DOHH2 (cell line): ENCODE measurements around the gene NUCB1.

Source experiments
- H3F3A ChIP-seq: fragments of 200-600 bp; sonication (generic), shearing (Covaris generic); 2 replicates; pipeline ENCODE4 v1.6.0; 2016; ENCODE audit warnings: antibody characterized with exemption, mild to moderate bottlenecking; ENCODE audit not compliant: control insufficient read depth, insufficient read depth
- H3K27ac ChIP-seq: fragments of 200-600 bp; sonication (generic); 2 replicates; pipeline ENCODE4 v1.5.1; 2014; ENCODE audit warnings: low read depth, mild to moderate bottlenecking, low read length, moderate library complexity
- H3K27me3 ChIP-seq: fragments of 200-600 bp; sonication (generic); 2 replicates; pipeline ENCODE4 v1.6.1; 2014; ENCODE audit warnings: mild to moderate bottlenecking, low read length, mixed read lengths; ENCODE audit not compliant: control insufficient read depth
- H3K36me3 ChIP-seq: fragments of 200-600 bp; sonication (generic); 2 replicates; pipeline ENCODE4 v1.6.1; 2014; ENCODE audit warnings: mild to moderate bottlenecking, low read length, moderate library complexity, mixed read lengths; ENCODE audit not compliant: control insufficient read depth
- H3K4me1 ChIP-seq: fragments of 200-600 bp; sonication (generic); 2 replicates; pipeline ENCODE4 v1.6.1; 2014; ENCODE audit warnings: mild to moderate bottlenecking, low read length, mixed read lengths; ENCODE audit not compliant: control insufficient read depth
- H3K4me2 ChIP-seq: fragments of 200-600 bp; sonication (generic); 2 replicates; pipeline ENCODE4 v1.6.0; 2014; ENCODE audit warnings: mild to moderate bottlenecking, low read length, moderate library complexity
- H3K4me3 ChIP-seq: fragments of 200-600 bp; sonication (generic); 2 replicates; pipeline ENCODE4 v1.5.1; 2014; ENCODE audit warnings: mild to moderate bottlenecking, low read length, mixed read lengths
- H3K79me2 ChIP-seq: fragments of 200-600 bp; sonication (generic); 2 replicates; pipeline ENCODE4 v1.6.1; 2014; ENCODE audit warnings: mild to moderate bottlenecking, low read length, mixed read lengths; ENCODE audit not compliant: control insufficient read depth
- H3K9me2 ChIP-seq: fragments of 200-600 bp; sonication (generic); replicated peaks from 2 replicates; pipeline ENCODE4 v1.6.1; 2014; ENCODE audit warnings: mild to moderate bottlenecking, low read length, mixed read lengths; ENCODE audit not compliant: control insufficient read depth
- H3K9me3 ChIP-seq: fragments of 200-600 bp; sonication (generic); 2 replicates; pipeline ENCODE4 v1.6.1; 2014; ENCODE audit warnings: antibody characterized with exemption, low read length, mixed read lengths; ENCODE audit not compliant: control insufficient read depth, insufficient read depth
- H4K20me1 ChIP-seq: fragments of 200-600 bp; sonication (generic); 2 replicates; pipeline ENCODE4 v1.6.0; 2014; ENCODE audit warnings: low read depth, mild to moderate bottlenecking, antibody characterized with exemption, low read length, moderate library complexity; ENCODE audit not compliant: control insufficient read depth, insufficient read depth
- EZH2phosphoT487 ChIP-seq: fragments of 200-600 bp; sonication (generic); IDR thresholded peaks from 2 replicates; pipeline ENCODE4 v1.6.1; 2017; ENCODE audit warnings: borderline replicate concordance, mild to moderate bottlenecking, antibody characterized with exemption, low read length, moderate library complexity, mixed read lengths
- TF ChIP-seq, protein P1 (sequence below): fragments of 200-600 bp; sonication (generic); IDR thresholded peaks from one replicate; pipeline ENCODE4 v1.5.1; 2014; ENCODE audit warnings: antibody characterized with exemption, mild to moderate bottlenecking, low read depth, low read length; ENCODE audit not compliant: poor library complexity, severe bottlenecking

The NUCB1 gene

DNA sequence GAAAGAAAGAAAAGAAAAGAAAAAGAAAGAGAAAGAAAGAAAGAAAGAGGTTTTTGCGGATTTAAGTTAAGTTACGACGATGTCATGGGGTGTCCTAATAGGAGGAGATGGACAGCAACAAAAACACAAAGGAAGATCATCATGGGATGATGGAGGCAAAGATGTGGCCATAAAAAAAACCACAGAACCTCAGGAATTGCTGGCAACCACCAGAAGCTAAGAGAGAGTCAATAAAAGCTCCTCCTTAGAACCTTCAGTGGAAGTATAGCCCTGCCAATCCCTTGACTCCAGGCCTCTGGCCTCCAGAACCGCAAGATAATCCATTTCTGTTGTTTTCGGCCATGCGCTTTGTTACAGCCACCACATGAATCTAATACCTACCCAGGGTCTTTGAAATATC is 43.2 kb upstream of the NUCB1 start:
- Histone ChIP-seq H3K27ac (no peak overlapping the region), H3K9me3 (no peaks in the 10 kb centered on the region), H3K79me2 (no peaks in the 10 kb centered on the region), H3K4me2 (no peak overlapping the region), H3K27me3 (no peaks in the 10 kb centered on the region), H4K20me1 (no peaks in the 10 kb centered on the region), H3K4me3 (no peak overlapping the region), H3K4me1 (peaks cover 10% of the 10 kb centered on the region), H3K9me2 (no peaks in the 10 kb centered on the region), H3K36me3 (no peaks in the 10 kb centered on the region), H3F3A (no peaks in the 10 kb centered on the region)
- TF ChIP-seq, protein P1, sequence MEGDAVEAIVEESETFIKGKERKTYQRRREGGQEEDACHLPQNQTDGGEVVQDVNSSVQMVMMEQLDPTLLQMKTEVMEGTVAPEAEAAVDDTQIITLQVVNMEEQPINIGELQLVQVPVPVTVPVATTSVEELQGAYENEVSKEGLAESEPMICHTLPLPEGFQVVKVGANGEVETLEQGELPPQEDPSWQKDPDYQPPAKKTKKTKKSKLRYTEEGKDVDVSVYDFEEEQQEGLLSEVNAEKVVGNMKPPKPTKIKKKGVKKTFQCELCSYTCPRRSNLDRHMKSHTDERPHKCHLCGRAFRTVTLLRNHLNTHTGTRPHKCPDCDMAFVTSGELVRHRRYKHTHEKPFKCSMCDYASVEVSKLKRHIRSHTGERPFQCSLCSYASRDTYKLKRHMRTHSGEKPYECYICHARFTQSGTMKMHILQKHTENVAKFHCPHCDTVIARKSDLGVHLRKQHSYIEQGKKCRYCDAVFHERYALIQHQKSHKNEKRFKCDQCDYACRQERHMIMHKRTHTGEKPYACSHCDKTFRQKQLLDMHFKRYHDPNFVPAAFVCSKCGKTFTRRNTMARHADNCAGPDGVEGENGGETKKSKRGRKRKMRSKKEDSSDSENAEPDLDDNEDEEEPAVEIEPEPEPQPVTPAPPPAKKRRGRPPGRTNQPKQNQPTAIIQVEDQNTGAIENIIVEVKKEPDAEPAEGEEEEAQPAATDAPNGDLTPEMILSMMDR: no peak
- TF ChIP-seq EZH2phosphoT487: no peak

DNA sequence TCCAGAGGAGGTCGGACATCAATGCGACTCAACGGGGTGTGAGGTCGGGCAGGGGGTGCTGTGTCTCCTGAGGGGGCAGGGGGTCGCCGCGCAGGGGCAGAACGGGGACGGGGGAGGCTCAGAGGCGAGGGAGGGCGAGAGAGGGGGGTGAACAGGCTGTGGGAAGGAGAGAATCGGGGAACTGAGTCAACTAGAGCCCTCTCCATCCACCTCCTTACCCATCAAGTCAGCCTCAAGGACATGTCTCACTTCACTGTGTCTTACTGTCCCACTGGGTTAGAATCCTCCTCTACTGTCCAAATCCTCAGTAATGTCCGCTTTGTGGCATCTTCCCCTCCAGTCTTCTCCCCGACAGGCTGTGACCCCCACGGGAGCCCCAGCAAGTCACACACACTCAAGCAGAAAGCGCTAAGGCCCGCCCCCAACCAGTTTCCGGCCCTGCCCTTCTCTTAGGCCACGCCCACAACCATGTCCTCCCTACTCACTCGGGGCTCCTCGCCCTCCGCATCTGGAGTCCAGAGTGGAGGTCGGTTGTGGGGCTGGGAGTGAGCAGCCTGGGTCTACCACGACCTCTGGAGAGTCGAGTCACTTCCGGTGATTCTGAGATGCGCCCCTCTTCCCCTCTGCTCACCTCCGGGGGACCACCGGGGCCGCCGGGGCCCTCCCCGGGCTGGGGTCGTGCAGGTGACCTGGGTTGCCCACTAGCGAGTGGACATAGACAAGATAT is 41.0 kb upstream of the NUCB1 start:
- Histone ChIP-seq H3K79me2 (no peaks in the 10 kb centered on the region), H3K27me3 (no peaks in the 10 kb centered on the region), H3K4me1 (peaks cover 10% of the 10 kb centered on the region), H3K4me2 (peak overlapping the region; percentile 59), H3K9me3 (no peaks in the 10 kb centered on the region), H3K9me2 (no peaks in the 10 kb centered on the region), H3K36me3 (no peaks in the 10 kb centered on the region), H4K20me1 (no peaks in the 10 kb centered on the region), H3K4me3 (peak overlapping the region; percentile 47), H3F3A (no peaks in the 10 kb centered on the region), H3K27ac (no peak overlapping the region)
- TF ChIP-seq, protein P1: no peak
- TF ChIP-seq EZH2phosphoT487: no peak

DNA sequence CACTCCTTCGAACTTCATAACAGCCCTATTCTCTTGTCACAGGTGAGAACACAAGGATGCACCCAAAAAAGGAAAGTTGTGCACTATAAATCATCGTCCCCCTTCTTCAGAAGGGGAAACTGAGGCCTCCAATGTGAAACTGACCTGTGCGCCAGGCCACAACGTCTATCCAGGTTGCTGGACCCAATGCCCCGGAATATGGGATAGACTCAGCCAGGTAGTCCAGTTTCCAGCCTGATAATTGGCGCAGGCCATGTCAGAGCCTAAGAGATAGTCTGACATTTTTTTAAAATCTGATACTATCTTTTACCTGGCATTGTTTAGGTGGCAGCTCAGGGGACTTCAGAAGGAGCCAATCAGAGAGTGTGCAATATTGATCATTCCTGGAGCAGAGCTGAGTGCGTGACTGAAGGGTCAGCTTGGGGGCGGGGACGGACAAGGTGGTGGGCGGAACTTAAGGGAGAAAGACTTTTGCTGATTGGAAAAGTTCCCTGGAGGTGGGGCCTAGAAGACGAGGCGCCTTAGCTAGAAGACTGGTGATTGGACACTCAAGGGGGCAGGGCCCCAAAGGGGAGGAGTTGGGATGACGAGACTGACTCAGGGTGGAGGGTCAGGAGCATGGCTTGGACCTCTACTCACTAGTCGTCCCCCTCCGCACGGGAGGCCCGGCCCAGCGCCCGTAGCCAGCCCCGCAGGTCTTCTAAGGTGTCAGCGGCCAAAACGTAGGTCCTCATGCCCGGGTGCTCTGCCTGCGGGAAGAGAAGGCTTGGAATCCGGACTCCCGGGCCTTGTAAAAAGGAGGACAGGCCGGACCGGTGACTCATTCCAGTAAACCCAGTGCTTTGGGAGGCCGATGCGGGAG is 40.2 kb upstream of the NUCB1 start:
- H3K9me3 ChIP-seq: no peaks in the 10 kb centered on the region
- peak overlapping the region; percentile 59; the same call in 1 of the 2 replicates for H3K4me2 ChIP-seq
- H4K20me1 ChIP-seq: no peaks in the 10 kb centered on the region
- no peaks in the 10 kb centered on the region for H3F3A ChIP-seq
- no peaks in the 10 kb centered on the region for H3K27me3 ChIP-seq
- no peak overlapping the region for H3K4me3 ChIP-seq
- no peaks in the 10 kb centered on the region for H3K36me3 ChIP-seq
- no peaks in the 10 kb centered on the region for H3K79me2 ChIP-seq
- H3K4me1 ChIP-seq: peaks cover 10% of the 10 kb centered on the region
- TF ChIP-seq, protein P1: no peak
- TF ChIP-seq EZH2phosphoT487: no peak
- H3K27ac ChIP-seq: no peak overlapping the region
- H3K9me2 ChIP-seq: no peaks in the 10 kb centered on the region
